Body of pancreas (tissue), 4 donors: ENCODE measurements around the gene TARDBP.
A peak's percentile ranks its signal among the peaks of the same experiment; 100 is the strongest.

Experiments used
- CTCF ChIP-seq, 7 experiments: fragments of 450-650 bp in 4 of 7; fragments of 200-600 bp in 3 of 7; sonication (generic) in 3 of 7; IDR thresholded peaks; one replicate each; pipeline ENCODE4 v1.5.1; 2016 to 2019; ENCODE audit warnings: antibody characterized with exemption in 7 of 7
- POLR2A ChIP-seq, 3 donors: fragments of 450-650 bp; IDR thresholded peaks; one replicate each; pipeline ENCODE4 v1.6.1; 2016; ENCODE audit warnings: antibody characterized with exemption in 3 of 3, mild to moderate bottlenecking in 2 of 3

- TF ChIP-seq CTCF (IDR thresholded peaks at IDR 0.05) (no peak), POLR2A (IDR thresholded peaks at IDR 0.05) (peak; percentile 8 to 27 (median 18))
These were observed 40.6 kb downstream of the TARDBP start for GRCh38 chr1:11052839-11053757.
